Hematopoietic multipotent progenitor cell (in vitro differentiated cells): ENCODE measurements around the gene GPHN. TPM values are rescaled to one million over a fixed set of nuclear protein-coding genes. Genes with fewer than 3 reads are reported as not detected.

Source experiments
- DNase-seq, 3 donors: peaks; one replicate each; pipeline ENCODE4 v3.0.0-alpha.2; 2011 to 2015; ENCODE audit warnings: low read depth in 2 of 3, low spot score in 2 of 3
- total RNA-seq: library from RNA; depleted of rRNA; stranded (reverse); fragments of >200 nt; gene quantifications from one replicate; pipeline ENCODE4 v1.2.3, GENCODE V29; 2012

GPHN gene
- total RNA-seq = 8.6 TPM

DNA sequence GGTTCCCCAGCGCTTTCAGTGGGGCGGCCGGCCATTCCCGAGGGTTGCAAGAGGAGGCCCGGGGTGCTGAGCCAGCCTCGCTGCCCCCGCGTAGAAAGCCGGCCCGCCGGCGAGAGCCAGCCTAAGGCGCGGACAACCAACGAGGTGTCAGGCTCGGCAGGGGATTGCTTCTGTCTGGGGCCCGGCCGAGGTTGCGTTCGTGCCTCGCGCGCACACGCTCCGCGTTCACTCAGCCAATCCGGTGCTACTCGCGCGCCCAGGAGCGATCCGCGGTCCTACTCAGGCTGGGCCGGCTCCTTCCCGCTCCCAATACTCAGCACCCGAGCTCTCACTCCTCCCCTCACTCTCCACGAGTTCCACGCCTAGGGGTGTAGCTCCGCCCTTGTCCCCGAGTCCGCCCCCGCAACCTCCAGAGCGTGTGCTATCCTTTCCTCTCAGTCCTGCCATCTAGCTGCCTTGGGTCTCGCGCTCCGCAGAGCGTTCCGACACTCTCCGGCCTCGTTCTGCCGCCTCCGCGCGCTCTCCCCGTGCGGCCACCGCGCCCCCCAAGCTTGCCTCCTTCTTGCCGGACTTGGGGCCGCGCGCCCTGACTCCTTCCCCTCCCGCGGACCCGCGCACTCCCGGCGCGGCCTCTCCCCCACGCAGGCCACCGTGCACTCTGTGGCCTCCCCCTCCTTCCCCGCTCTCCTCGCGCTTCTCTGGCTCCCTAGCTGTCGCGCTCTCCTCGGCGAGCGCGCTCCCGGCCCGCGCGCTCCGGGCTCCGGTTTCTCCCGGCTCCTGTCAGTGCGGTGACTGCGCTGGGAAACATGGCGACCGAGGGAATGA, at the start of gene GPHN:
GPHN (plus strand) TSS at position 426 of the 825 bp plus-strand sequence.
- DNase-seq = peak; percentile 74 to 96 (median 94)

DNA sequence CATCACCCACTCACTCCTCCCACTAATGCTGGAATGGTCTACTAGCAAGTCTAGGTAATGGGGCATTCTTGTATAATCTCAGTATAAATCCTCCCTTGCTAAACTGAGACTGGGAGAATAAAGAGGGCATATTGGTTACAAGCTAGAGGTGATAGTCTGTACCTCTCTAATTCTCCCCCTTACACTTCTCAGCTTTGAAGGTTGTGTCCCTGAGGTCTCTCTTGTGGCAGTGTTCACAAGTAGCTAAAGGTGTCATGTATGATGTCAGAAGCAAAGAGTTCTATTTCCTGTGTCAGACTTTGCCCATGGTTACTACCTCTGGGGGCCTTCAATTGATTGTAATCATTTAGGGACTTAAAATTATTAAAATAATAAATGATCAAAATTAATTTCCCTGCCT, 48.3 kb upstream of the GPHN start:
- DNase-seq = no peak

DNA sequence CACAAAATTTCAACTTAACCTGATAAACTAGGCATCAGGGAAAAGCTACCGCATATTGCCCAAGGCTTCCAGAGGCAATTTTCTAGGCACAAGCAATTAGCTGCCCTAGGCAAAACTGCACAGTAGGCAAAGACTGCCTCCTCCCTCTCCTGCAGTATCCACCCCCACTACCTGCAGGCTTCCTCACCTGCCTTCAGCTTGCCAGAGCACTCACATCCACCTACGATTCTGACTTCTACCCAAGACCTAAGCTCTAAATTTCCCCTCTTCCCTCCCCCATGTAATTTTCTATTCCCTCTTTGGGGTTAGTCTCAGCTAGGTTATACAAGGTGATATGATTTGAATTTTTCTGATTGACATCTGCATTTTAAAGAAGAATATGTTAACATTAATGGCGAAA, 43.7 kb upstream of the GPHN start:
- DNase-seq = no peak

DNA sequence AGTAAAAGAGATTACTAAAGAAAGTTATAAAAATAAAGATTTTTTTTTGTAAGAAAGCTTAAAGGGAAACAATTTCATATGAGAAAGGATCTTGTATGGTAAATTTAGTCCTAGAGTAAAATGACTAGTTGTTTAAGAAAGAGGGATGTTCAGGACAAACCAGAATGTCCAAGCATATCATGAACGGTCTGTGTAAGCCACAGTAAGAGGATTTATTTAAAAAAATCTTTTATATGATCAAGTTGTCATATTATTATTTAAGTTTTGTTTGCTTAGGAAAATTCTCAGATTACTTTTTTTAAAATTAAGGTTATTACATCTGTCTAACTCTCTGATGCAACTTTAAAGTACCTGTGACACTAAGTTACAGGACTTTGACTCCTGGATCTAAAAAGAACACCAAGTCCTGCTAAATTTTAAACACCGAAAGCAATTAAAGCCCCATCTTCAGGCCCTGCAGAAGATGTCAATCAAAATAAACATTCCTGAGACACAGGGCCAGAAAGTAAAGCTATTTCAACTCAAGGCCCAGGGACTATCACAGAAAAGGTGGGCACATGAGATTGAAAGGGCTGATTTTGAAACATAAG, 39.1 kb upstream of the GPHN start:
- DNase-seq = no peak

DNA sequence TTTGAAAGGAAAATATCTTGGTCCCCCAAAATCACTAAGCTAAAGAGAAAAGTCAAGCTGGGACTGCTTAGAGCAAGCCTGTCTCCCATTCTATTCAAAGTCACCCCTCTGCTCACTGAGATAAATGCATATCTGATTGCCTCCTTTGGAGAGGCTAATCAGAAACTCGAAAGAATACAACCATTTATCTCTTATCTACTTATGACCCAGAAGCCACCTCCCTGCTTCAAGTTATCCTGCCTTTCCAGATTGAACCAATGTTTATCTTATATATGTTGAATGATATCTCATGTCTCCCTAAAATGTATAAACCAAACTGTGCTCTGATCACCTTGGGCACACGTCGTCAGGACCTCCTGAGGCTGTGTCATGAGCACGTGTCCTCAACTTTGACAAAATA, 36.4 kb upstream of the GPHN start:
- no peak for DNase-seq

DNA sequence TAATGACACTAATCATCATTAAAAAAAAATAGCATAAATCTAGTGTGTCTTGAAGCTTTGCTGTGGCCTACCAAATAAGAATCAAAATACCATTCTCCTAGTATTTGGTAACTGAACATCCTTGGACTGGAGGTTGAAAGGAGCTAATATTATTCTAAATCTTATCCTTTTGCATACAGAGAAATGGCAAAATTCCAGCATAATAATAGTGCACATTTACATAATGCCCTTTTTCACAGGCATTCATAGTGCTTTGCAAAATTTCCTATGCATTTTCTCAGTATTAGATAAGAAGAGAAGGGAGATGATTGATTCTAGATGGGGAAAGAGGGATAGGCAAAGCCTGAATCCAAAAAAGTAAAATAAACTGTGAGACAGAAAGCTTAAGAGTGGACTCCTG, 35.7 kb upstream of the GPHN start:
- no peak for DNase-seq

DNA sequence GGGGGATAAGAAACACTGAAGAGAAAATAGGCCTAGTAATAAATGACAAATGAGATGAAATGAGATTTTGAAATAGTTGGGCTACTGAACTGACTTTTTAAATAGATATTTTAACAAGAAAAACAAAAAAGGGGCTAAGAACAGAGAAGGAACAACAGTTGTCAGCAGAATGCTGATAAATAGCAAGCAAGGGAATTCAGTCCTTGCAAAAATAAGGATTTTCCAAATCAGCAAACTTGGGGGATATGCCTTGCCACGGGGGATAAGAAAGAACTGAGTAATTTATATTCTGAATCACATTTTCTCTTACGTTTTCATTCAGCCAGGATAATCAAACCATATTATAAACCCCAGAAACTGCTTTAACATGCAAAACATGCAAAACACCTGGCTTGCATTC, 34.7 kb upstream of the GPHN start:
- DNase-seq = no peak

DNA sequence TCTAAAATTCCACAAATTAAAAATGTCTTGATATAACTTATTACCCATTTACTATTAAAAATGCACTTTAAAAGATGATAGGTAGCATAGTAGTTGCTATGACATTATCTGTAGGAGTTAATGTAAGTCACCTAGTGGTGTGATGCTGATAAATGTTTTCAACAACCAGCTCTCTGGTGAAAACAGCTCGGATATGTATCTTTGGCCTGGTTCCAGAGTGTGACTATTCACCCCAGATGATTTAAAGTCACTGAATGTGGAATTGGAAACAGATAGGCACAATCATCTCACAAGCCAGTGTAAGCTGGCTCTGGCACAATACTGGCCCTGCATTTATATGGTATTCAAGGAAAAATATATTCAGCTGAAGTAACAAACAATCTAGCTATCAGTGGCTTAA, 31.0 kb upstream of the GPHN start:
- DNase-seq = peak in 2 of 3 donors; percentile 24 to 66

DNA sequence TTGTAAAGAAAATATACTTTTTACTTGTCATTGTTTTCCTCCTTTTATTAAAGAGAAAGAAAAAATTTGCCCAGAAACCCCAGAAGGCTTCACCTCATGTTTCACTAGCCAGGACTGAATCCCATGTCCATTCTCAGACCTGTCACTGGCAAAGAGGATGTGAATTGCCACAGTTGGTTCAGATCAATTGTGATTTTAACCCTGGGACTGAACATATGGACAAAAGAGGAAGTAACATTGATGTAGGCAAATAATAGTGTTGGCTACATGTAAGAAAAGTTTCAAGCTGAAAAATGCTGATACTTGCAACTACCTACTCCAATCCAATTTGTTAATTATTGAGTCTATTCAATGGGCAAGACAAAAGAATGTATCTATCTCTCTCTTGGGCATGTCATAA, 30.4 kb upstream of the GPHN start:
- DNase-seq = peak in 1 of 3 donors; percentile 52

DNA sequence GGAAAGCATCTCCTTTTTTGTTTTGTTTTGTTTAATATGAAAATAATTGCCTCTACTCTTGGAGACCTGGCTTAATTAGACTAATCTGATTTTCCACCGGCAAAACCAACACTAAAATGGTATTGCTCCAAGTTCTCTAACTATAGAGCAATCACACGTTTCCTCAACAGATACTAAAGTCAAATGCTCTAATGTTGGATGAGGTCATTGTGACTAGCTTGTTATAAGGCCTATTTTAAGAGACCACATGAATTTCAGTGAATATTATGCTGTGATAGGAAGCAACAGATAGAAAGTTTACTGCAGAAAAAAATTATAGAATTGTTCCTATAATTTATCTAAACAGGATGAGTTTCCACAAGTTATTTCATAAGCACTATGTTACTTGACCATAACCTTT, 25.1 kb upstream of the GPHN start:
- DNase-seq = no peak

DNA sequence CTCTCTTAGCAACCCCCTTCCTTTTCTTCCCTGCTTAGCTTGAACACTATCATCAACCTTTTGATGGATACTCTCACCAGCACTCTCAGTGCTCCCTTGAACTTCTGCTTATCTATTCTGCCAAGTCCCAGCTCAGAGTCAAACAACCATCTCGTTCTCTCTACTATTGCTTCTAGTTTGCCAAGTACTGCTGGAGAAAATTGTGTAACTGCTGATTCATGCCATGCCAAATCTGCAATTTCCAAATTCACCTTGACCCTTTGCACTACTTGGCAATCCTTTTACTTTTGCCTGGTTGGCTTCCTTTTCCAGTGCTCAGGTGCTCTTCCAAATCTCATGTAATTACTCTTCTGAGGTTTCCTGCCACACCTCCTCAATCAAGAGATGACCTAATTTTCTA, 24.6 kb upstream of the GPHN start:
- no peak for DNase-seq

DNA sequence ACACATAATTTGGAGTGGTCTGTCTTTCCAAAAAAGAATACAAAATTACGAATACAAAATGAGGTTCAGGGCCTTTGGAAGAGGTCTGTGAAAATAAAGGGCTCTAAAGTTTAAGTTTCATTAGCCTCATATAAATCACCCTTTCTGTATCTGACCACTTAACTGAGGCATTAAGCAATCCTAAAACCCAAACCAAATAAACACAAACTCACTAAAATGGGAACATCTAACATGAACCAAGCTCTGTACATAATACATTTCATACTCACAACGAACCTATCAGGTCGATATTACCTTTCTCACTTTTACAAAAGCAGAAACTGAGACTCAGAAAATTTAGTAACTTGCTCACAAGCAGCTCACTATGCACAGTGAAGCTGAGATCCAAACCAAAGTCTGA, 22.9 kb upstream of the GPHN start:
- DNase-seq = no peak

DNA sequence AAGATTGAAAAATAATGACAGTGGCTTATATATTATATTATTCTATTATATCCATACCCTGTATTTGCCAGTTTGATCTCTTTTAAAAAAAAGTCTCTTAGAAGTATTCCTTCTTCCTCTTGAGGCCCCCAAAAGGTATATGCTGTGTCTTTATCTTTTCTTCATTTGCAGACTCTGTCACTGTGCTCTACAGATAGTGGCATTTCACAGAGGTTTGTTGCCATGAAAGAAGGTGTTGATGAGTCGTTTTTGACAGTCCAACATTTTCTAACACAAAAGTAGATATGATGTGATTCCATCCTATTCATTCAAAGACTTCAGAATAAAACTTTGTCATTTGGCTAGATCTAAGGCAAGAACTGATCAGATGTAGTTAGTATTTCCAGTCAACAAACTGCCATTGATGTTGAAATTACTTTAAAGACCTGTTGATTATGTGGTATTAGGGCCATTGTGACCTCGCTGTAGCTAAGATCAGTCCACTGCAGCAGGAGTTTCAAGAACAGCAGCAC, 22.0 kb upstream of the GPHN start, which contains the start of gene CCDC196:
CCDC196 (plus strand) TSS at position 462 of the 512 bp plus-strand sequence. CDS start 132 bp downstream, outside the sequence.
- no peak for DNase-seq

DNA sequence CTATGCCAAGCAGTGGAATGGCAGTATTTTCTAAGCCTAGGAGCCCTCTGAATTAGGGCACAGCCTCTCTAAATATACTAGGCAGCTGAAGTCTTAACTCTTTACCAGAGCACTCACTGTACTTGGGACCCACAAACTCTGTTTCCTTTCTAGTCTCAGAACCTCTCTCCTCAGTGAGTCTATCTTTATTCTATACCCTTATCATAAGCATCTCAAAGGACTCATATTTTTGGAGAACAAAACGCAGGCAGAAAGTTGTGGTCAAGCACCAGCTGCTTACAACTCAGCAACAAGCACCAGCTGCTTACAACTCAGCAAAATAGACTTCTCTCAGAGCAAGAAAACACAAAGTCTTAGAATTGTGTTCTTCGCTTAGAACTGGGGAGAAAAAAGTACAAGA, 20.8 kb upstream of the GPHN start:
- peak in 1 of 3 donors; percentile 41 for DNase-seq

DNA sequence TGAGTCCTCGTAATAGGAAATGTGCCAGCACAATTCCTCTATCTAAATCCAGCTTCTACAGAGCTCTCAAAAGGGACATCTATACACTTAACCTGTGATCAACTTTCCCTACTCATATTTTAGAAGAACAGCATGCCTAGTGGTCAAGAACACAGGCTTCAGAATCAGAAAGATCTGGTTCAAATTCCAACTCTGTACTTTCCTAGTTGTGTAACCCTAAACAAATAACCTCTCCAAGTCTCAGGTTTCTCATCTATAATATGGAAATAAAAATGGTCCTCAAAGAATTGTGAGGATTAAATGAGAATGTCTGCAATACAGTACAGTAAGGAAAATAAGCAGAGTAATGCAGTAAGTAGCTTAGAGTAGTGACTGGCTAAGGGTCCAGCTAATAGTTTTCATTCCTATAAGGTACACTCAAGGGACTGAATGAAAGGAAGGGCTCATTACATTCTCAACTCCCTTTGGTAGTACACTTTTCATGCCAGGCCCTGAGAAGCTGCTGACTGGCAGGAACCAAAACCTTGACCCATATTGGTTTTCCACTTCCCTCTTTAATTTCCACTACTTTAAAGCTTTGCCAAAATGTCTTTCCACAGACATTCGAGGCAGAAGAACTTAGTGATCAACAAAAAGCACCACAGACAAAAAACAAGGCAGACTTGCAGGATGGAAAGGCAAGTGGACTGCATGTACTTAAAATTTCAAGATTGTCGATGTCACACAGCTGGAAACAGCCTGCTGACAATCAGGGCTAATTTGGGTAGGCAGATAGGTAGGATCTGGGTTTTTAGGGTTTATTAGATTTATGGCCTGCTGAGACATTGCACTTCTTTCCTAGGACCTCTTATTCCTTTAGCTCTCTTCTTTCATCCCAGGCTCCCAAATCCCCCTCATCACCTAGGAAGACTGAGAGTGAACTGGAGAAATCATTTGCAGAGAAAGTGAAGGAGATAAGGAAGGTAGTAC, 17.5 kb upstream of the GPHN start:
- no peak for DNase-seq

DNA sequence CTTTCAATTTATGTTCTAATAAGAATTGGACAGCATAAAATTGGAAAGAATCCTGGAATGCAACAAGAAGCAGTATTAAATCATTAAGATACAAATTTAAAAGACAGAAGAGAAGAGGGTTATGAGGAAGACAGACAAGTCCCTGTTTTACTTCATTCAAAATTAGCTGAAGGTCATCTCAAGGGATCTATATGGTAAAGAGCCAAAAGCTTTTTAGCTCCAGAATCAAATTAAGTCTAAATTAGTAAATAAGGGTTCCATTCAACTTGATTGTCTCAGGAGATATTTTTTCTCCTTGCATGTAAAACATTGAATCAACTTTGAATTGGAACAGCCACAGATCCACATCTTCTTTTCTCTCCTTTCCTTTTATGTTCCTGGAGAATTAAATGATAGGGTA, 14.2 kb upstream of the GPHN start:
- DNase-seq = no peak

DNA sequence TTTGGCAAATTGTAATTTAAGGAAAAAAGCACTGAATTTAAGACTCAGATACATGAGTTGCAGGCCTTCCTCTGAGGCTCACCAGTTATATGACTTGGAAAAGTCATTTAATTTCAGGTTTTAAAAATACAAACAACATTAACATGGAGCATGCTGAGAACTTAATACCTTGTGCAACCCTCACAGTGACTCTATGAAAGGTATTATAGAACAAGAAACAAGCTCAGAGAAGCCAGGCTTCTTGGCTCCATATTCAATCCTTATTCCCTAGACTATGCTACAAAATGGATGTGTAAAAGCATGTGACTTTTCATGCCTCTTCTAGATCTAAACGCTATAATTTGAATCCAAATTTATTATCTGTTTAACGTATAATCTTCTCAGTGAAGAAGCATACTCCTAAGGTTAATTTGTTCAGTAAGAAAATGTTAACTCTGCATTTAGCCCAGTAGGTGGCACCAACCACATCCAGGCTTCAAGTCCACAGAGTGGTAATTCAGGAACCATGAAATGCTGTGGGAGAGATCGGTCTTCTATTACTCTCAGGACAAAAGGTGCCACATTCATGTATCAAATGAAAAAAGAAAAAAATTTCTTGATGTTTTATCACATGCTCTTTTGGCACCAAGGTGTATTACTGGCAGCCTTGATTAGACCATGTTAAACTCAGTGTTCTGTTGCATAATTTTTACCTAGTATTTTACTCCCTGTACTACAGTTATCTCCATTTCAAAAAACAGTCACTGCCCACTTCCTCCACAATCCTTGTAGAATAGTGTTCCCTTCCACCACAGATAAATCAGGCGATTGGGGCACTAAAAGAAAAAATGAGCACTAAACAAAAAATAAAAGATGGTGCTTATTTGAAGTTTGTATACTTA, 12.5 kb upstream of the GPHN start:
- DNase-seq = peak in 2 of 3 donors; percentile 65 to 75

DNA sequence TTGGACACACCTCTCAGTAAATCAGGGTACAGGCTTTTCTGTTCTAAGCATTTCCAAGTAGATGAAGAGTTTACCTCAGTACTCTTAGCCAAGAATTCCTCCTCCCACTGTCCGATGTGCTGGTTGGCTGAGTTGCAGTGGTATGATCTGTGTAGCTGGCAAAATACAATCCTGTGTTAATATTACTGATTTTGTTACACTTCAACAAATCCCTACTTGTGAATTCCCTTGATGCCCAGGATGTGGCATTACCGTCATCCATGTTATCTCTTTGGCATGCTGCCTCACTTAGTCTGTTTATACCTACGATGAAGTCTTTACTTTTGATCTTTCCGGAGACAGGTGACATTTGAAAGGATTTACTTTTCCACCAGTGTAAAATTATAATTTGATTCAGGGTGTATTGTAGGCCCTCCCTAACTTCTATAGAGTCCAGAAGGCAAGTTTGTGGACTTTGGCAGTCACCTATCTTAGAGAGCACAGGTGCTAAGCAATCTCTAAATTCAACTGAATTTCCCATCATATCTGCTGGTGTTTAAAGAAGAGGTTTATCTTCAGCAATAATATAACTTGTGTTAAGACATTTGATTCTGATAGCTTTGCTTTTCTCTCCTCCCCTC, 11.6 kb upstream of the GPHN start:
- no peak for DNase-seq

DNA sequence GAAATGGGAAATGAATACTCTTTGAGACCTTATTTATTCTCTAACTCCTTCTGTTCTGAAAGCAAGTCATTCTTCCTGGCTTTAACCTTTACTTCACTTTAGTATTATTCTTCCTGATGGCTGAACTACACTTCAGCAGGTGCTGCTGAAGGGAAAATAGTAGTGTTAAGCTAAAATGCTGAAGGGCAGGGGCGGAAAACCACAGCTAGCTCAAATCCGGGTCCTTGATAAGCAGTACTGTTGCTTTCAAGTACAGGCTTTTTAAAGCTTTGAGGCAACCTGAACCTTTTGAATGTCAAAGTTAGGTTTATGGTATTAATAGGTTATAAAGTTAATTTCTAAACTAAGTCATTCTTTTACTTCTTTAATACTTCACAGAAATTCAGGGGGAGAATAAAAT, 11.0 kb upstream of the GPHN start:
- peak in 1 of 3 donors; percentile 58 for DNase-seq
